PFSK-1 (cell line): ENCODE data around the gene PRKAG2.

Experiments used
- FOXP2 ChIP-seq: optimal IDR thresholded peaks from 2 replicates; pipeline ENCODE3; 2011; ENCODE audit warnings: borderline replicate concordance, control low read depth, inconsistent platforms; ENCODE audit not compliant: insufficient read depth; ENCODE audit errors: extremely low read length, extremely low read depth
- POLR2AphosphoS5 ChIP-seq: IDR thresholded peaks from 2 replicates; pipeline ENCODE4 v1.6.1; 2012; ENCODE audit warnings: low read depth, mild to moderate bottlenecking, control low read depth, low read length, moderate library complexity
- SIN3A ChIP-seq: IDR thresholded peaks from 2 replicates; pipeline ENCODE4 v1.6.1; 2012; ENCODE audit warnings: mild to moderate bottlenecking, low read length, moderate library complexity, borderline replicate concordance; ENCODE audit not compliant: insufficient read depth
- TAF1 ChIP-seq: IDR thresholded peaks from 2 replicates; pipeline ENCODE4 v1.6.1; 2012; ENCODE audit warnings: low read length, control low read depth, borderline replicate concordance; ENCODE audit not compliant: insufficient read depth
- TF ChIP-seq, protein P1 (sequence below), 2 experiments: IDR thresholded peaks; 2 replicates each; pipeline versions ENCODE4 v1.6.1 to v1.8.0; 2011 to 2012; ENCODE audit warnings: low read depth in 2 of 2, low read length in 2 of 2, control low read depth in 1 of 2, inconsistent platforms in 1 of 2, mild to moderate bottlenecking in 1 of 2, moderate library complexity in 1 of 2; ENCODE audit not compliant: insufficient read depth in 1 of 2

Gene PRKAG2

DNA sequence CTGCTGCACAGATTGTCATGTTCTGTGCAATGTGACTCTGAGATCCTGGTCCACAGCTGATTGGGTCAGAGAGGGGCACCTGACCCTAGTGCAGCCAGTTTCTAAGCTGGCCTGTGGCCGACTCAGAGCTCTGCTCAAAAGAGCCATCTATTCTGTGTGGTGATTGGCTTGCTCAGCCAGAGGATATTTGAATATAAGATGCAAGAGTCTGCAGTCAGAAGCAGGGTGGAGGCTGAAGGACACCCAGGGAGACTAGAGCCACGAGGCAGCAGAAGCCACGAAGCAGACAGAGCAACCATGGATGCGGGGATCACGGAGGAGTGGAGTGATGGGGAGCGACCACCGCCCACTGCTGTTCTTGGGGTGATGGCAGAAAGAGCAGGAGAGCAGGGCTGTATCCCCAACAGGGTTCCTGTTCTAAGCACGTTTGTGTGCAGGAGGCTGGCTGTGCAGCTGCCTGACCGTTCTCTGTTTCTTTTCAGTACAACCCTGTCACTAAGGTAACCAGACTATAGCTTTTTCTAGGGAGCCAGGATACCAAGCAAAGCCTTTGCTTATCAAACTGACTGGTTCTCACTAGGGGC, 337.7 kb downstream of the PRKAG2 start:
- TF ChIP-seq, protein P1, sequence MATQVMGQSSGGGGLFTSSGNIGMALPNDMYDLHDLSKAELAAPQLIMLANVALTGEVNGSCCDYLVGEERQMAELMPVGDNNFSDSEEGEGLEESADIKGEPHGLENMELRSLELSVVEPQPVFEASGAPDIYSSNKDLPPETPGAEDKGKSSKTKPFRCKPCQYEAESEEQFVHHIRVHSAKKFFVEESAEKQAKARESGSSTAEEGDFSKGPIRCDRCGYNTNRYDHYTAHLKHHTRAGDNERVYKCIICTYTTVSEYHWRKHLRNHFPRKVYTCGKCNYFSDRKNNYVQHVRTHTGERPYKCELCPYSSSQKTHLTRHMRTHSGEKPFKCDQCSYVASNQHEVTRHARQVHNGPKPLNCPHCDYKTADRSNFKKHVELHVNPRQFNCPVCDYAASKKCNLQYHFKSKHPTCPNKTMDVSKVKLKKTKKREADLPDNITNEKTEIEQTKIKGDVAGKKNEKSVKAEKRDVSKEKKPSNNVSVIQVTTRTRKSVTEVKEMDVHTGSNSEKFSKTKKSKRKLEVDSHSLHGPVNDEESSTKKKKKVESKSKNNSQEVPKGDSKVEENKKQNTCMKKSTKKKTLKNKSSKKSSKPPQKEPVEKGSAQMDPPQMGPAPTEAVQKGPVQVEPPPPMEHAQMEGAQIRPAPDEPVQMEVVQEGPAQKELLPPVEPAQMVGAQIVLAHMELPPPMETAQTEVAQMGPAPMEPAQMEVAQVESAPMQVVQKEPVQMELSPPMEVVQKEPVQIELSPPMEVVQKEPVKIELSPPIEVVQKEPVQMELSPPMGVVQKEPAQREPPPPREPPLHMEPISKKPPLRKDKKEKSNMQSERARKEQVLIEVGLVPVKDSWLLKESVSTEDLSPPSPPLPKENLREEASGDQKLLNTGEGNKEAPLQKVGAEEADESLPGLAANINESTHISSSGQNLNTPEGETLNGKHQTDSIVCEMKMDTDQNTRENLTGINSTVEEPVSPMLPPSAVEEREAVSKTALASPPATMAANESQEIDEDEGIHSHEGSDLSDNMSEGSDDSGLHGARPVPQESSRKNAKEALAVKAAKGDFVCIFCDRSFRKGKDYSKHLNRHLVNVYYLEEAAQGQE (IDR thresholded peaks at IDR 0.05; ENCODE audit: insufficient read depth in 1 of 2, low read depth in 2 of 2, low read length in 2 of 2): no peak
- TF ChIP-seq POLR2AphosphoS5 (no peak), SIN3A (no peak), TAF1 (no peak), FOXP2 (no peak)

DNA sequence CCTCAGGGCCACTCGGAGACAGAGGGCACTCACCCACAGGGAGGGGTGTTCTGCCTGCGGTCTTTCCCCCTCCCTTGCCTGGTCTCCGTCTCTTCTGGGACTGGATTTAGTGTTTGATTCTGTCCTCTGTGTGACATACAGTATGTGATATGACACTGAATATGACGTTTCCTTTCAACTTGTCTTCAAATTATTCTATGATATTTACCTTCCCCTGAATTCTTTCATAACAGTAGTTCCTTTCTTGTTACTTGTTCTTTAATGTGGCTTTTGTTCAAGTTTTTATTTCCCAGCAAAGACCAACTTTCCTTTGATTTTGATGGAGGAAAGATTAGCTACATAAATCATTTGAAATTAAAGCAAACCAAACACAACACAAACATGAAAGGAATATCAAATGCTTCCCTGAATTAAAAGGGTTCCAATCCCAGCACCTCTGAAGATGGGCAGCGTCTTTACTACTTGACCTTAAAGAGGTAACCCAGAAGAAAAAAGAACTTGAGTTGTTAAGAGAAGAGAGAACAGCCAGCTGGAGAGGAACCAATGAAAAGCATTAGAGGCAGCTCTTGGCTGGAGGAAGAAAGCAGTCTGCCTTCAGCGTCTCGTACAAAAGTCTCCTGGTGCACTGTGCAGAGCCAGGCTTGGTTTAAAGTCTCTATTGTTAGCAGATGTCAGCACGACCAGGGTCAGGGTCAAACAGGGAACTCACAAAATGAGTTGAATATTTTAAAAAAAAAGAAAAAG, 338.9 kb downstream of the PRKAG2 start:
- TF ChIP-seq POLR2AphosphoS5: no peak

DNA sequence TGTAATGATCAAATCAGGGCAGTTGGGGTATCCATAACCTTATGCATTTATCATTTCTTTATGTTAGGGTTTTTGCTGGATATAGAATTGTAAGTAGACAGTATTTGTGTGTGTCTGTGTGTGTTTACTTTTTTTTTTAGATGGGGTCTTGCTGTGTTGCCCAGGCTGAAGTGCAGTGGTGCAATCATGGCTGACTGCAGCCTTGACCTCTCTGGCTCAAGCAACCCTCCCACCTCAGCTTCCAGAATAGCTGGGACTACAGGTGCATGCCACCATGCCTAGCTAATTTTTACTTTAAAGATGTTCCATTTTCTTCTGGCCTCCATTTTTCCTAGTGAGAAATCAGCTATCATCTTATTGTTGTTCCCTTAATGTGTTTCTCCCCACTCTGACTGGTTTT, 347.1 kb downstream of the PRKAG2 start:
- TF ChIP-seq TAF1: no peak
- TF ChIP-seq POLR2AphosphoS5: no peak
- TF ChIP-seq SIN3A: no peak

DNA sequence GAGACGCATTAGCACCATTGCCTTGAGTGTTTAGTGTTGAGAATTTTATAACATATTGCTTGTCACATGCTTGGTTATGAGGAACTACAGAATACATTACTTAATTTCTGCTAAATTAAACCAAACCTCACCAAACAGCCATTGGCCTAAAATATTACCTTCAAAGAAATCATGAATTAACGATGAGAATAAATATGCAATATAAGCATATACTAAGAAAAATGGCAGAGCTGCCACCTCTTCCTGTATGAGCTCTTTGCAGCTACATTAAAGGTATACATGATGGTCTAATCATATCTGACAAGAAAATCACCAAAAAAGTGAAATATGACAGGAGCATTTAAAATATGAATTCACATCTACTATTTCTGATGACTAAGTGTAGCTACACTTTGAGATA, 352.1 kb downstream of the PRKAG2 start:
- TF ChIP-seq POLR2AphosphoS5: no peak
- TF ChIP-seq SIN3A: no peak
- TF ChIP-seq TAF1: no peak
- TF ChIP-seq, protein P1 (IDR thresholded peaks at IDR 0.05; ENCODE audit: insufficient read depth in 1 of 2, low read depth in 2 of 2, low read length in 2 of 2): no peak
- no peak for TF ChIP-seq FOXP2

DNA sequence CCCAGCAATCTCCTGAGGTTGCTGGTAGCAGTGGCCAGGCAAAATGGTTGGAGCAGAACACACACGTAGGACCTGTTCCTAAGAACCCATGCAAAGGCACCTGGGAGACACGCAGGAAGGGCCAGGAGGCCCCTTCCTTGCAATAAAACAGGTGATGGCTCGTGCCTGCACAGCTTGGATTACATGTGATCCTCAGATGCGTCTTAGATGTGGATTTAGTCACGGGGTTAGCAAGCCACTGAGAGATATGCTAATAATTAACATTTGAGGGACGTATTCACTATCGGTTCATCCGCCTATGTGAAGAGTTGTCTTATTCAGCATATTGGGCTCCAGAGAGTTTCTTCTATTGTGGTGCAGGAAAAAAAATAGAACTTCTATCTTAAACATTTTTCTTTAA, 352.6 kb downstream of the PRKAG2 start:
- TF ChIP-seq SIN3A: no peak
- TF ChIP-seq FOXP2: no peak
- TF ChIP-seq TAF1: no peak
- no peak for TF ChIP-seq POLR2AphosphoS5
- TF ChIP-seq, protein P1 (IDR thresholded peaks at IDR 0.05; ENCODE audit: insufficient read depth in 1 of 2, low read depth in 2 of 2, low read length in 2 of 2): no peak
